Neural progenitor cell (in vitro differentiated cells): ENCODE data around the gene SLC6A18. TPM values are rescaled to one million over a fixed set of nuclear protein-coding genes. Genes with fewer than 3 reads are reported as not detected.
A peak's percentile ranks its signal among the peaks of the same experiment; 100 is the strongest.

Source experiments
- DNase-seq: peaks from one replicate; pipeline ENCODE4 v3.0.0-alpha.2; 2016; ENCODE audit warnings: low spot score
- H2AFZ ChIP-seq: fragments of 200-600 bp; sonication (generic); replicated peaks from 2 replicates; pipeline ENCODE4 v1.6.1; 2016; ENCODE audit warnings: antibody characterized with exemption
- H3F3A ChIP-seq: fragments of 200-600 bp; sonication (generic); 2 replicates; pipeline ENCODE4 v1.6.1; 2016; ENCODE audit warnings: antibody characterized with exemption, low read depth
- H3K27ac ChIP-seq: fragments of 200-600 bp; sonication (generic); 2 replicates; pipeline ENCODE4 v1.5.1; 2016; ENCODE audit warnings: mild to moderate bottlenecking
- H3K27me3 ChIP-seq: fragments of 200-600 bp; sonication (generic); 2 replicates; pipeline ENCODE4 v1.6.1; 2016; ENCODE audit warnings: mild to moderate bottlenecking, moderate library complexity
- H3K36me3 ChIP-seq: fragments of 200-600 bp; sonication (generic); 2 replicates; pipeline ENCODE4 v1.5.1; 2016
- H3K4me1 ChIP-seq: fragments of 200-600 bp; sonication (generic); 2 replicates; pipeline ENCODE4 v1.6.1; 2016; ENCODE audit warnings: mixed run types
- H3K4me2 ChIP-seq: fragments of 200-600 bp; sonication (generic); 2 replicates; pipeline ENCODE4 v1.6.1; 2016
- H3K4me3 ChIP-seq: fragments of 200-600 bp; sonication (generic); 2 replicates; pipeline ENCODE4 v1.5.1; 2016
- H3K79me2 ChIP-seq: fragments of 200-600 bp; sonication (generic); 2 replicates; pipeline ENCODE4 v1.6.1; 2016; ENCODE audit warnings: low read depth
- H3K9ac ChIP-seq: fragments of 200-600 bp; sonication (generic); 2 replicates; pipeline ENCODE4 v1.6.1; 2016
- H3K9me3 ChIP-seq: fragments of 200-600 bp; sonication (generic); 2 replicates; pipeline ENCODE4 v1.5.1; 2016; ENCODE audit warnings: low read depth
- H4K20me1 ChIP-seq: fragments of 200-600 bp; sonication (generic); 2 replicates; pipeline ENCODE4 v1.6.1; 2016; ENCODE audit warnings: low read depth
- H3K27ac Mint-ChIP-seq: 3 replicates; pipeline ENCODE4 v1.8.0; 2021; ENCODE audit warnings: mixed read lengths
- H3K27me3 Mint-ChIP-seq: 2 replicates; pipeline ENCODE4 v1.8.0; 2022; ENCODE audit warnings: low read depth, mild to moderate bottlenecking, inconsistent platforms, moderate library complexity, mixed read lengths; ENCODE audit not compliant: insufficient read depth
- H3K36me3 Mint-ChIP-seq: 3 replicates; pipeline ENCODE4 v1.8.0; 2021; ENCODE audit warnings: mixed read lengths
- H3K4me1 Mint-ChIP-seq: 3 replicates; pipeline ENCODE4 v1.8.0; 2021; ENCODE audit warnings: mixed read lengths
- H3K4me3 Mint-ChIP-seq: 3 replicates; pipeline ENCODE4 v1.8.0; 2021; ENCODE audit warnings: mild to moderate bottlenecking, moderate library complexity, mixed read lengths
- H3K9me3 Mint-ChIP-seq: 3 replicates; pipeline ENCODE4 v1.8.0; 2020; ENCODE audit warnings: mixed read lengths
- EZH2 ChIP-seq: fragments of 200-600 bp; sonication (generic); IDR thresholded peaks from 2 replicates; pipeline ENCODE4 v1.6.1; 2017; ENCODE audit warnings: antibody characterized with exemption, mild to moderate bottlenecking, moderate library complexity
- EZH2phosphoT487 ChIP-seq: fragments of 200-600 bp; sonication (generic); IDR thresholded peaks from 2 replicates; pipeline ENCODE4 v1.6.1; 2017; ENCODE audit warnings: antibody characterized with exemption
- total RNA-seq: library from RNA; depleted of rRNA; stranded (reverse); fragments of >200 nt; gene quantifications from 2 replicates; pipeline ENCODE4 v1.2.3, GENCODE V29; 2015; ENCODE audit warnings: low replicate concordance
- TF ChIP-seq, protein P1 (sequence below): fragments of 200-600 bp; sonication (generic); IDR thresholded peaks from 2 replicates; pipeline ENCODE4 v1.5.1; 2017; ENCODE audit warnings: antibody characterized with exemption, mild to moderate bottlenecking

The SLC6A18 gene
- total RNA-seq, 1 donor from 2014 or later: not detected

DNA sequence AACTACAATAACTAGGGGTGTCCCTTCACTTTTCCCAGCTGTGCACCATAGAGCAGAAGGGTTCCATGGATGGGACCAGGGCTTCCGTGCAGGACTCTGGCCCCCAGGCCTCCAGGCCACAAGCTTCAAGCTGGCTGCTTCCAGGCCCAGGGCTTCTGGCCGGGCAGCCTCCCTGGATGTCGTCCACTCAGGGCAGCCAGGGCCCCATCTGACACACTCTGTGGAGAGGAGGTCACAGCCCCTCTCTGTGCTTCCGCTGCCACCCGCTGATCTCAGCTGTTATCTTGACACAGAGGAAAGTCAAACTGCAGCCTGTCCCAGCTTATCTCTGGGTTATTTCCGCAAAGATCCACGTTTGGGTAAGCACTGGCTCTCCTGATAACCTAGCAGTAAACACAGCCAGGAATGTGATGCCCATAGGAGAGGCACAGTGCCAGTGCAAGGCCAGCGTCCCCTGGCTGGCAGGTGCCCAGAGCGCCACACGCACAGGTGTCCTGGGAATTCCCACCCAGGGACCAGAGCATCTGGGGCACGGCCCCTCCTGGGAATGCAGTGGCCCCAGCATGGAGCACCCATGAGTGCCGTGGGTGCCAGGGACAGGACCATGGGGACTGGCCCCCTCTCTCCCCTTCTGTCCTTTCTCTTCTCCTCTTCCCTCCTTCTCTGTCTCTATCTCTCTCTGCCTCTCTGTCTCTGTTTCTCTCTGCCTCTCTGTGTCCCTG, 39.4 kb upstream of the SLC6A18 start:
- Histone ChIP-seq H3K9ac (no peak overlapping the region), H3K4me1 (peaks cover 5% of the 10 kb centered on the region), H3K79me2 (no peaks in the 10 kb centered on the region), H3K9me3 (no peaks in the 10 kb centered on the region), H4K20me1 (no peaks in the 10 kb centered on the region), H3F3A (no peaks in the 10 kb centered on the region), H3K36me3 (no peaks in the 10 kb centered on the region), H3K4me3 (no peak overlapping the region), H3K27me3 (peaks cover under 1% of the 10 kb centered on the region), H3K4me2 (no peak overlapping the region), H2AFZ (no peak overlapping the region), H3K27ac (no peak overlapping the region)
- peaks cover 25% of the 10 kb centered on the region for H3K4me1 Mint-ChIP-seq
- peaks cover 9% of the 10 kb centered on the region for H3K27me3 Mint-ChIP-seq
- no peaks in the 10 kb centered on the region for H3K9me3 Mint-ChIP-seq
- H3K4me3 Mint-ChIP-seq: no peak overlapping the region
- no peaks in the 10 kb centered on the region for H3K36me3 Mint-ChIP-seq
- H3K27ac Mint-ChIP-seq: peak overlapping the region; percentile 78
- TF ChIP-seq EZH2phosphoT487 (no peak), EZH2 (no peak)
- TF ChIP-seq, protein P1, sequence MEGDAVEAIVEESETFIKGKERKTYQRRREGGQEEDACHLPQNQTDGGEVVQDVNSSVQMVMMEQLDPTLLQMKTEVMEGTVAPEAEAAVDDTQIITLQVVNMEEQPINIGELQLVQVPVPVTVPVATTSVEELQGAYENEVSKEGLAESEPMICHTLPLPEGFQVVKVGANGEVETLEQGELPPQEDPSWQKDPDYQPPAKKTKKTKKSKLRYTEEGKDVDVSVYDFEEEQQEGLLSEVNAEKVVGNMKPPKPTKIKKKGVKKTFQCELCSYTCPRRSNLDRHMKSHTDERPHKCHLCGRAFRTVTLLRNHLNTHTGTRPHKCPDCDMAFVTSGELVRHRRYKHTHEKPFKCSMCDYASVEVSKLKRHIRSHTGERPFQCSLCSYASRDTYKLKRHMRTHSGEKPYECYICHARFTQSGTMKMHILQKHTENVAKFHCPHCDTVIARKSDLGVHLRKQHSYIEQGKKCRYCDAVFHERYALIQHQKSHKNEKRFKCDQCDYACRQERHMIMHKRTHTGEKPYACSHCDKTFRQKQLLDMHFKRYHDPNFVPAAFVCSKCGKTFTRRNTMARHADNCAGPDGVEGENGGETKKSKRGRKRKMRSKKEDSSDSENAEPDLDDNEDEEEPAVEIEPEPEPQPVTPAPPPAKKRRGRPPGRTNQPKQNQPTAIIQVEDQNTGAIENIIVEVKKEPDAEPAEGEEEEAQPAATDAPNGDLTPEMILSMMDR: no peak
- DNase-seq: no peak

DNA sequence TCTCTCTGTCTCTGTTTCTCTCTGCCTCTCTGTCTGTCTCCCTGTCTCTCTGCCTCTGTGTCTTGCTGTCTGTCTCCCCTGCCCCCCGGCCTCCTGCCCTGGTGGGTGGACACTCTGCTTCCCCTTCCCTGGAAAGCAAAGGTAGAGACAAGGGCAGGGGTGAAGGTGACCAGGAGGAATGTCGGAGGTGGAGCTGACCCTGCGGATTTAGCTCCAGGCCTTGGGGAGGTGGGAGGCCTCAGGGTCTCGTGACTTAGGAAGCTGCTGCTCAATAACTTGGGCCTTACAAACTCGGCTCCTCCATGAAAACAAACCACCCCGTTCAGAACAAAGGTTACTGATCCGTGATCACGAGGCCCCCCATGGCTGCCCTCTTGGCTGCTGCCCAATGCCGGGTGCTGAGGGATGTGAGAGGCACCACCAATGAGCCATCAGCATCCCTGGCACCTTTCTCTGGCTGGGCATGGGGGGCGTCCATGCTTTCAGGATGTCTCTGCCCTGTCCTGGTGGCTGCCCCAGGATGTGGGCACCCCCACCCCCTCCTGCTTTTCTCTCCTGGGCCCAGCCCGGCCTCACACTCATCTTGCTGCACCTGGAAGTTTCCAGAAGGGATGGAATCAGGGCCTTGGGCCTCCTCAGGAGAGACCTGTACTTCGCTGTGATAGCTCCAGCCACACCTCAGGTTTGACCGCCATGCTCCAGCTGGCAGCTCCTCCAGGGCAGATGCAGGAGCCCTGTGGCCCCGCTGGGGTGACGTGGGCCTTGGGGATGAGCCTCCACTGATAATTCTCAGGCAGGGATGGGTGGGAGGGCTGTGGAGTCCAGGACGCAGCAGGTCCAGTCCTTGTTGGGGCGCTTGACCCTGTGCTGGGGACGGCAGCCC, 38.6 kb upstream of the SLC6A18 start:
- no peaks in the 10 kb centered on the region for H3K9me3 Mint-ChIP-seq
- Histone ChIP-seq H2AFZ (no peak overlapping the region), H4K20me1 (no peaks in the 10 kb centered on the region), H3K4me2 (no peak overlapping the region), H3K36me3 (no peaks in the 10 kb centered on the region), H3K79me2 (no peaks in the 10 kb centered on the region), H3K27ac (no peak overlapping the region), H3K27me3 (peaks cover 3% of the 10 kb centered on the region), H3K4me1 (peaks cover 5% of the 10 kb centered on the region), H3K9me3 (no peaks in the 10 kb centered on the region), H3K4me3 (no peak overlapping the region), H3F3A (no peaks in the 10 kb centered on the region), H3K9ac (no peak overlapping the region)
- no peak for DNase-seq
- peak overlapping the region; percentile 5 for H3K27ac Mint-ChIP-seq
- TF ChIP-seq EZH2: no peak
- no peak for TF ChIP-seq EZH2phosphoT487
- TF ChIP-seq, protein P1: no peak
- H3K4me1 Mint-ChIP-seq: peaks cover 26% of the 10 kb centered on the region
- peaks cover 10% of the 10 kb centered on the region for H3K27me3 Mint-ChIP-seq
- no peak overlapping the region for H3K4me3 Mint-ChIP-seq
- H3K36me3 Mint-ChIP-seq: no peaks in the 10 kb centered on the region

DNA sequence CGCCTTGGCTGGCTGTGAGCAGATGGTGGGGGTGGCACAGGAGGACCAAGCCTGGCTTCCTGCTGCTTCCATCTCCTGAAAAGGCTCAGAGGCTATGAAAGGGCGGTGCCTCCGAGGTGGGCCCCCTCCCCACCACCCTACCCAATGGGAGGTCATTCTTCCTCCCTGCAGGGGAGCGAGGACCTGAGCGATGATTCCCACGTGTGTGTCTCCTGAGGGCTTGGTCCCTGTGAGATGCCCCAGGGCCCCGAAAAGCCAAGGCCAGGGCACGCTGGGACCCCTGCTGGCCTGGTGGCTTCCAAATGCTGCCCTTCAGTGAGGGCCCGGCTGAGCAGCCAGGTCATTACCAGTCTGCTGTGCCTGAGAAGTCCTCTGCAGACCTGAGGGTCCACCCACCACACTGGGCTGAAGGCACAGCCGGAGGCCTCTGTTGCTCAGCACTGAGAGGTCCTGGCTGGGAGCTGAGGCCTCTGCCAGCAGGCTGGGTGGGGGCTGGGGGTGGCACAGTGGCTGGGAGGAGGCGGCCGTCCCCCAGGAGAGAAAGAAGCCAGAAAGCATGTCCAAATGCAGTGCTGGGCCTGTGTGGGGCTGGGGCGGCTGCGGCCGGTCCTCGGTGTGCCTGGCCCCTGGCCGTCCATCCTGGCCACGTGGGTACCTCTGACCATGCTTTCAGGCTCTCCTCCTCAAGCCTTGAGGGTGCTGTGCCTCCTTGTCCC, 37.8 kb upstream of the SLC6A18 start:
- H2AFZ ChIP-seq: no peak overlapping the region
- peaks cover 26% of the 10 kb centered on the region for H3K4me1 Mint-ChIP-seq
- H3K9me3 ChIP-seq: no peaks in the 10 kb centered on the region
- no peak overlapping the region for H3K4me3 ChIP-seq
- no peak for DNase-seq
- H3K36me3 ChIP-seq: no peaks in the 10 kb centered on the region
- H3K4me1 ChIP-seq: peaks cover 5% of the 10 kb centered on the region
- H3K79me2 ChIP-seq: no peaks in the 10 kb centered on the region
- no peak overlapping the region for H3K27ac Mint-ChIP-seq
- no peaks in the 10 kb centered on the region for H3K9me3 Mint-ChIP-seq
- H3K27me3 Mint-ChIP-seq: peaks cover 10% of the 10 kb centered on the region
- TF ChIP-seq EZH2phosphoT487: no peak
- no peak for TF ChIP-seq EZH2
- TF ChIP-seq, protein P1: no peak
- no peak overlapping the region for H3K27ac ChIP-seq
- H3K27me3 ChIP-seq: peaks cover 3% of the 10 kb centered on the region
- no peak overlapping the region for H3K9ac ChIP-seq
- H3K4me3 Mint-ChIP-seq: no peak overlapping the region
- no peaks in the 10 kb centered on the region for H3F3A ChIP-seq
- no peaks in the 10 kb centered on the region for H4K20me1 ChIP-seq
- H3K36me3 Mint-ChIP-seq: no peaks in the 10 kb centered on the region
- no peak overlapping the region for H3K4me2 ChIP-seq
